ENCODE data around the gene KCNC3. TPM values are rescaled to one million over a fixed set of nuclear protein-coding genes. Genes with fewer than 3 reads are reported as not detected.

KCNC3 gene
- total and polyA plus RNA-seq, 2 of the 13 experiments (the other 11 are each of a cell fraction or from before 2014, with no cell fraction given), result 0.29 to 1.7 TPM

GRCh38 chr19:50357178-50358100 is 28.3 kb upstream of the KCNC3 start (continued):
- TF ChIP-seq LCORL (IDR thresholded peaks at IDR 0.05), result no peak
- TF ChIP-seq LCORL (CRISPR knock-in tag; IDR thresholded peaks at IDR 0.05), result no peak; the same call in 1 of the 2 replicates
- no peak for TF ChIP-seq ATM (IDR thresholded peaks at IDR 0.05; ENCODE audit: borderline replicate concordance)
- no peak for TF ChIP-seq JUNB (CRISPR knock-in tag; IDR thresholded peaks at IDR 0.05; ENCODE audit: borderline replicate concordance)
- TF ChIP-seq PAXIP1 (CRISPR knock-in tag; conservative IDR thresholded peaks at IDR 0.05), result 0 out of 2 replicates have a peak, but pooled peaks have one; percentile 5
- TF ChIP-seq ZNF788 (CRISPR knock-in tag; IDR thresholded peaks at IDR 0.05; ENCODE audit: borderline replicate concordance), result peak; percentile 39; the same call in 1 of the 2 replicates
- TF ChIP-seq, protein P1, sequence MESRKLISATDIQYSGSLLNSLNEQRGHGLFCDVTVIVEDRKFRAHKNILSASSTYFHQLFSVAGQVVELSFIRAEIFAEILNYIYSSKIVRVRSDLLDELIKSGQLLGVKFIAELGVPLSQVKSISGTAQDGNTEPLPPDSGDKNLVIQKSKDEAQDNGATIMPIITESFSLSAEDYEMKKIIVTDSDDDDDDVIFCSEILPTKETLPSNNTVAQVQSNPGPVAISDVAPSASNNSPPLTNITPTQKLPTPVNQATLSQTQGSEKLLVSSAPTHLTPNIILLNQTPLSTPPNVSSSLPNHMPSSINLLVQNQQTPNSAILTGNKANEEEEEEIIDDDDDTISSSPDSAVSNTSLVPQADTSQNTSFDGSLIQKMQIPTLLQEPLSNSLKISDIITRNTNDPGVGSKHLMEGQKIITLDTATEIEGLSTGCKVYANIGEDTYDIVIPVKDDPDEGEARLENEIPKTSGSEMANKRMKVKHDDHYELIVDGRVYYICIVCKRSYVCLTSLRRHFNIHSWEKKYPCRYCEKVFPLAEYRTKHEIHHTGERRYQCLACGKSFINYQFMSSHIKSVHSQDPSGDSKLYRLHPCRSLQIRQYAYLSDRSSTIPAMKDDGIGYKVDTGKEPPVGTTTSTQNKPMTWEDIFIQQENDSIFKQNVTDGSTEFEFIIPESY (CRISPR knock-in tag; IDR thresholded peaks at IDR 0.05), result peak; percentile 10; the same call in 1 of the 2 replicates
- no peak for TF ChIP-seq XBP1 (CRISPR knock-in tag; IDR thresholded peaks at IDR 0.05)
- peak; percentile 55 for TF ChIP-seq ZBTB7B (CRISPR knock-in tag; IDR thresholded peaks at IDR 0.05)
- TF ChIP-seq NR2F6 (IDR thresholded peaks at IDR 0.05), result no peak
- TF ChIP-seq NR2F6 (CRISPR knock-in tag; IDR thresholded peaks at IDR 0.05), result 0 out of 2 replicates have a peak, but pooled peaks have one; percentile 14
- no peak for TF ChIP-seq NCOA5 (CRISPR knock-in tag; IDR thresholded peaks at IDR 0.05)
- peak; percentile 34; the same call in 1 of the 2 replicates for TF ChIP-seq ZFY (CRISPR knock-in tag; IDR thresholded peaks at IDR 0.05)
- no peak for TF ChIP-seq ATF4 (CRISPR knock-in tag; IDR thresholded peaks at IDR 0.05)
- 0 out of 2 replicates have a peak, but pooled peaks have one; percentile 27 for TF ChIP-seq ZNF792 (CRISPR knock-in tag; IDR thresholded peaks at IDR 0.05)
- peak; percentile 91 for TF ChIP-seq CTCF (CRISPR knock-in tag; IDR thresholded peaks at IDR 0.05)

All from HepG2 (cell line).